ENCODE measurements around the gene WDR38.

- TF ChIP-seq CTCF (IDR thresholded peaks at IDR 0.05; ENCODE audit: low read length) = no peak
- no peak for TF ChIP-seq EZH2 (IDR thresholded peaks at IDR 0.05; ENCODE audit: borderline replicate concordance, low read length)
Observed at GRCh38 chr9:124879226-124879625, 26.0 kb downstream of the WDR38 start.
